ENCODE data around the gene CCR6. TPM values are rescaled to one million over a fixed set of nuclear protein-coding genes. Genes with fewer than 3 reads are reported as not detected.

CCR6 gene
- total and polyA plus RNA-seq, 2 of the 13 experiments (the other 11 are each of a cell fraction or from before 2014, with no cell fraction given) = 4.5 to 8.7 TPM

- TF ChIP-seq, protein P1, sequence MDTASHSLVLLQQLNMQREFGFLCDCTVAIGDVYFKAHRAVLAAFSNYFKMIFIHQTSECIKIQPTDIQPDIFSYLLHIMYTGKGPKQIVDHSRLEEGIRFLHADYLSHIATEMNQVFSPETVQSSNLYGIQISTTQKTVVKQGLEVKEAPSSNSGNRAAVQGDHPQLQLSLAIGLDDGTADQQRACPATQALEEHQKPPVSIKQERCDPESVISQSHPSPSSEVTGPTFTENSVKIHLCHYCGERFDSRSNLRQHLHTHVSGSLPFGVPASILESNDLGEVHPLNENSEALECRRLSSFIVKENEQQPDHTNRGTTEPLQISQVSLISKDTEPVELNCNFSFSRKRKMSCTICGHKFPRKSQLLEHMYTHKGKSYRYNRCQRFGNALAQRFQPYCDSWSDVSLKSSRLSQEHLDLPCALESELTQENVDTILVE (CRISPR knock-in tag; IDR thresholded peaks at IDR 0.05) = 0 out of 2 replicates have a peak, but pooled peaks have one; percentile 33
- TF ChIP-seq ZNF414 (CRISPR knock-in tag; IDR thresholded peaks at IDR 0.05) (peak; percentile 56; the same call in 1 of the 2 replicates), ZNF800 (CRISPR knock-in tag; IDR thresholded peaks at IDR 0.05) (peak; percentile 79), FOXA3 (CRISPR knock-in tag; IDR thresholded peaks at IDR 0.05) (peak; percentile 90), MIXL1 (CRISPR knock-in tag; IDR thresholded peaks at IDR 0.05) (peak; percentile 71; the same call in 1 of the 2 replicates), MAX (IDR thresholded peaks at IDR 0.05) (peak; percentile 57; the same call in 1 of the 2 replicates), ZNF337 (CRISPR knock-in tag; IDR thresholded peaks at IDR 0.05; ENCODE audit: borderline replicate concordance, low read depth) (0 out of 2 replicates have a peak, but pooled peaks have one; percentile 43), THAP11 (CRISPR knock-in tag; IDR thresholded peaks at IDR 0.05) (peak; percentile 34; the same call in 1 of the 2 replicates), ZNF264 (CRISPR knock-in tag; IDR thresholded peaks at IDR 0.05) (peak; percentile 48; the same call in 1 of the 2 replicates), HHEX (CRISPR knock-in tag; IDR thresholded peaks at IDR 0.05) (0 out of 2 replicates have a peak, but pooled peaks have one; percentile 29), ZNF263 (CRISPR knock-in tag; IDR thresholded peaks at IDR 0.05) (no peak), IKZF5 (CRISPR knock-in tag; IDR thresholded peaks at IDR 0.05) (0 out of 2 replicates have a peak, but pooled peaks have one; percentile 56), ZBTB43 (CRISPR knock-in tag; conservative IDR thresholded peaks at IDR 0.05) (no peak), ZEB1 (IDR thresholded peaks at IDR 0.05; ENCODE audit: insufficient replicate concordance, low read depth) (peak; percentile 63), RORA (CRISPR knock-in tag; IDR thresholded peaks at IDR 0.05) (no peak)
- TF ChIP-seq, protein P2, sequence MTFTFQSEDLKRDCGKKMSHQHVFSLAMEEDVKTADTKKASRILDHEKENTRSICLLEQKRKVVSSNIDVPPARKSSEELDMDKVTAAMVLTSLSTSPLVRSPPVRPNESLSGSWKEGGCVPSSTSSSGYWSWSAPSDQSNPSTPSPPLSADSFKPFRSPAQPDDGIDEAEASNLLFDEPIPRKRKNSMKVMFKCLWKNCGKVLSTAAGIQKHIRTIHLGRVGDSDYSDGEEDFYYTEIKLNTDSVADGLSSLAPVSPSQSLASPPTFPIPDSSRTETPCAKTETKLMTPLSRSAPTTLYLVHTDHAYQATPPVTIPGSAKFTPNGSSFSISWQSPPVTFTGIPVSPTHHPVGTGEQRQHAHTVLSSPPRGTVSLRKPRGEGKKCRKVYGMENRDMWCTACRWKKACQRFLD (CRISPR knock-in tag; IDR thresholded peaks at IDR 0.05; ENCODE audit: borderline replicate concordance) = no peak
- TF ChIP-seq, protein P3, sequence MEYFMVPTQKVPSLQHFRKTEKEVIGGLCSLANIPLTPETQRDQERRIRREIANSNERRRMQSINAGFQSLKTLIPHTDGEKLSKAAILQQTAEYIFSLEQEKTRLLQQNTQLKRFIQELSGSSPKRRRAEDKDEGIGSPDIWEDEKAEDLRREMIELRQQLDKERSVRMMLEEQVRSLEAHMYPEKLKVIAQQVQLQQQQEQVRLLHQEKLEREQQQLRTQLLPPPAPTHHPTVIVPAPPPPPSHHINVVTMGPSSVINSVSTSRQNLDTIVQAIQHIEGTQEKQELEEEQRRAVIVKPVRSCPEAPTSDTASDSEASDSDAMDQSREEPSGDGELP (IDR thresholded peaks at IDR 0.05; ENCODE audit: borderline replicate concordance, low read depth) = peak; percentile 75; the same call in 1 of the 2 replicates
- TF ChIP-seq, protein P4, sequence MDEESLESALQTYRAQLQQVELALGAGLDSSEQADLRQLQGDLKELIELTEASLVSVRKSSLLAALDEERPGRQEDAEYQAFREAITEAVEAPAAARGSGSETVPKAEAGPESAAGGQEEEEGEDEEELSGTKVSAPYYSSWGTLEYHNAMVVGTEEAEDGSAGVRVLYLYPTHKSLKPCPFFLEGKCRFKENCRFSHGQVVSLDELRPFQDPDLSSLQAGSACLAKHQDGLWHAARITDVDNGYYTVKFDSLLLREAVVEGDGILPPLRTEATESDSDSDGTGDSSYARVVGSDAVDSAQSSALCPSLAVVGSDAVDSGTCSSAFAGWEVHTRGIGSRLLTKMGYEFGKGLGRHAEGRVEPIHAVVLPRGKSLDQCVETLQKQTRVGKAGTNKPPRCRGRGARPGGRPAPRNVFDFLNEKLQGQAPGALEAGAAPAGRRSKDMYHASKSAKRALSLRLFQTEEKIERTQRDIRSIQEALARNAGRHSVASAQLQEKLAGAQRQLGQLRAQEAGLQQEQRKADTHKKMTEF (CRISPR knock-in tag; IDR thresholded peaks at IDR 0.05) = 0 out of 2 replicates have a peak, but pooled peaks have one; percentile 31
These were observed 45.5 kb upstream of the CCR6 start (continued) for GRCh38 chr6:167077241-167077932.

Data from HepG2 (cell line).